NCI-H2171 (cell line): ENCODE results near the gene CREB3.

Experiments used
- DNase-seq: peaks from one replicate; lab custom pipeline; 2025; lab: John Stamatoyannopoulos, UW

The CREB3 gene

GRCh38 chr9:35727676-35728040 is 4.8 kb upstream of the CREB3 start:
- no peak for DNase-seq

GRCh38 chr9:35728041-35728971 is 4.2 kb upstream of the CREB3 start:
- no peak for DNase-seq

- DNase-seq: no peak
Observed at GRCh38 chr9:35729101-35729500, 3.4 kb upstream of the CREB3 start.

- DNase-seq: no peak
Observed at GRCh38 chr9:35729700-35730485, 2.6 kb upstream of the CREB3 start.

GRCh38 chr9:35730486-35730854 is 2.0 kb upstream of the CREB3 start:
- DNase-seq: no peak

- no peak for DNase-seq
Observed at GRCh38 chr9:35731415-35732184, 866 bp upstream of the CREB3 start.

- DNase-seq: no peak
Observed at GRCh38 chr9:35732800-35733541, 505 bp downstream of the CREB3 start.

- no peak for DNase-seq
Observed at GRCh38 chr9:35734096-35734495, 1.6 kb downstream of the CREB3 start.

- DNase-seq: no peak
Observed at GRCh38 chr9:35736201-35736633, 3.8 kb downstream of the CREB3 start.

GRCh38 chr9:35737143-35737542 is 4.7 kb downstream of the CREB3 start:
- DNase-seq: no peak

GRCh38 chr9:35738186-35738585 is 5.7 kb downstream of the CREB3 start:
- no peak for DNase-seq

GRCh38 chr9:35738924-35739323 is 6.5 kb downstream of the CREB3 start:
- DNase-seq: no peak

GRCh38 chr9:35740243-35740642 is 7.8 kb downstream of the CREB3 start:
- no peak for DNase-seq

GRCh38 chr9:35741740-35742139 is 9.3 kb downstream of the CREB3 start:
- no peak for DNase-seq

GRCh38 chr9:35743452-35743851 is 11.0 kb downstream of the CREB3 start:
- DNase-seq: no peak

- DNase-seq: no peak
Observed at GRCh38 chr9:35743880-35744518, 11.5 kb downstream of the CREB3 start.

GRCh38 chr9:35745569-35745968 is 13.1 kb downstream of the CREB3 start:
- no peak for DNase-seq

GRCh38 chr9:35746583-35746982 is 14.1 kb downstream of the CREB3 start:
- no peak for DNase-seq

- DNase-seq: no peak
Observed at GRCh38 chr9:35748242-35748857, 15.9 kb downstream of the CREB3 start.

- peak; percentile 26 for DNase-seq
Observed at GRCh38 chr9:35748858-35749514, 16.5 kb downstream of the CREB3 start, which contains the start of the genes GBA2 and RGP1. TSS of gene GBA2 (minus strand) at chr9:35749228. CDS start at chr9:35748704, 524 bp downstream. TSS of gene RGP1 (plus strand) at chr9:35749287. CDS start at chr9:35749756, 469 bp downstream.
